GM19372 (cell line): ENCODE results near the gene PRIMA1.

Experiments
- ATAC-seq: cut with Tn5 transposase; IDR thresholded peaks from one replicate; pipeline ENCODE4 v1.9.1; 2021; ENCODE audit warnings: mild to moderate bottlenecking, low read depth, moderate library complexity; ENCODE audit not compliant: unreplicated experiment

PRIMA1 gene, protein sequence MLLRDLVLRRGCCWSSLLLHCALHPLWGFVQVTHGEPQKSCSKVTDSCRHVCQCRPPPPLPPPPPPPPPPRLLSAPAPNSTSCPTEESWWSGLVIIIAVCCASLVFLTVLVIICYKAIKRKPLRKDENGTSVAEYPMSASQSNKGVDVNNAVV

DNA sequence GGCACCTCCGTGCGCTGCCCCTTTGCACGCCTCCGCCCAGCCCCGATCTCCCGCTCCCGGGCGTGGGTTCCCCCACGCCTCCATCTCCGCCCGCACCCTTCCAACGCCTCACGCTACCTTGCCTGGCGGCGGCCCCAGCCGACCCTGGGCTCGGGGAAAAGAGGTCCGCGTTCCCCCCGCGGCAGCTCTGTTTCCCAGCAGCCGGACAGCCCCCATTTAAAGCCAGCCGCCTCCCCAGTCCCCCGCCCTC, at the start of gene PRIMA1:
TSS of gene PRIMA1 (minus strand) at position 193 of the 250 bp plus-strand sequence. CDS start 767 bp downstream, outside the sequence.
- no peak for ATAC-seq

DNA sequence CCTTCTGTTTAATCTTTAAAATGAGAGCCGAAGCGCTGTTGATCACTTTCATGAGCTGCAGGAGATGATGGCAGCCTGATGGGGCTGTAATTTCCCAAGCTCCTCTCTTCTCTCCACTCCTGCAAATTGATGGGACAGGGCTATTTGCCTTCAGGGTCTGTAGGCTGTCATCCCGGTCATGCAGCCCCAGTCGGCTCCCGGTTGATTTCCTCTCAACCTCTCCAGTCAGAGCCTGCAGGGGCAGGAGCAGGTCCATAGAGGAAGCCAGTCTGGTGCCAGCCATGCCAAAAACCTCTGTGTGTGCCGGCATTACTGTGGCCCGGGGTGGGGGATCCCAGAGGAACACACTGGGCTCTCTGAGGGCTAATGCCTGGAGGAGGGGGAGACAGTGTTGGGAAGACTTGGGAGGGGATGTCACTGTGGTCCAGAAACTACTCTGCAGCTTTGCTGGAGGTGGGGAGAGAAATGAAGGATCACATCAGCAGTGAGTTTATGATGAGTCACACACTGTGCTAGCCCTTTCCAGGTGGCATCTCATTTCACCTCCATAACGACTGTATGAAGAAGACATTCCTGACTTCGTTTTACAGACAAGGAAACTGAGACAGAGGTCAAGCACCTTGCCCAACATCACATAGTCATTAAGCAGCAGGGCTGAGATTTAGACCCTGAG, 46.5 kb upstream of the PRIMA1 start:
- ATAC-seq: no peak

DNA sequence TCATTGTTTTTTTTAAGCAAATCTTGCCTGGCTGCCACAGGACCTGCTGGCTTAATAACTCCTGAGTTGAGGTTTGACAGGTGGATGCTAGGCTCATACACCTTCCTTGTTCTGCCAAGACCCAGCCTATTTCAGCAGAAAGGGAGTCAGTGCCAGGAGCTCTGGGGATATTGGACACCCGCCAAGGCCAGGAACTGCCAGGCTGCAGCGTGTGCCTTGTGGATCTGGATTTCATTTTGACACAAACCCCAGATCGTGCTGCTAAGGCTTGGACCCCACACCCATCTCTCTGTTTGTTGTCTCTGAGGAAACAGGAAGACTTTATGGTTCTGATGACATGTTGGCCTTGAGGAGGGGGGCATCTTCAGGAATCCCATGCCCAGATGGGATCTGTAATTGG, 44.4 kb upstream of the PRIMA1 start:
- ATAC-seq: no peak

DNA sequence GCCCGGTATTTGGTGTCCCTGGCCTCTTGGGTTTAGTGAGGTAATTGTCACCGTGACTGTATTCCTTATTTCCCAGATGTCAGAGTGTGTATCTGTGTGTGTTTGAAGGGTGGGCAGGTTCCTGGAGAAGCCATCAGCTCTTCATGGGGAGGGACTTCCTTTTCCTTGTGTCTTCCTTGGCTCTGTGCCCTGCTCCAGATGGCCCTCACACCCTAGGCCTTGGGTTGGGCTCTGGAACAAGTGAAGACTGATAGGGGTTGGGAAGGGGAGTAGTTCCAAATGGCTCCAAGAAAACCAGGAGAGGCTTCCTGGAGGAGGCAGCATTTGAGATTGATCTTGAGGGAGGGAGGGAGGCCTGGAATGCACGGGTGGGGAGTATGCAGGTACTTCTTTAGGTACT, 43.8 kb upstream of the PRIMA1 start:
- ATAC-seq: no peak

DNA sequence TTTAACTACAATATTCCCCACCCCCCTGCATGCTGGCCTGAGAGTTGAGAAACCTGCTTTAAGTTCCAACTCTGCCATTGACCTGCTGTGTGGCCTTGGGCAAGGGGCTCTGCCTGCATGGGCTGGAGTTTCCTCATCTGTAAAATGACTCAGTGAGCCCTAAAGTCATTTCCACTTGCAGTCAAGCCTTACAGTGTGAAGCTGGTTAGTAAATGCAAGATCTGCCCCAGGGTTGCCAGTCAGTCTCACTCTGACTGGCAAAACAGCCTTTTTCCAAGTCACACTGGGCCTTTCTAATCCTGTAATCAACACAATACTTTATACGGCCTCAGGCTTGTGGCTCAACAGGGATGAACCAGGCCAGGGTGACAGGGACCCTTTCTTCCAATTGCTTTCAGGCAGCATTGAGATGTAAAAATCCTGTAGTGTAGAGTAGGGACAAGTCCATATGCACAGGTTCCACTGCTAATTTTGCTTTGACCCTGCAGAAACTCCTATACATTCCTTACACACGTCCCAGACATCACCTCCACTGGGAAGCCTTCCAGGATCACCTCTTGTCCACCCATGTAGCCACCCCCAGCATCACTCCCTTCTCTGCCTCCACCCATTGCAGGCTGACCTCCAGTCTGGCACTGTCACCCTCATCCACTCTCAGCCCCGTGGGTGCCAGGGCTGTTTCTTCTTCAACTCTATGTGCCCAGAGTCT, 42.6 kb upstream of the PRIMA1 start:
- ATAC-seq: no peak

DNA sequence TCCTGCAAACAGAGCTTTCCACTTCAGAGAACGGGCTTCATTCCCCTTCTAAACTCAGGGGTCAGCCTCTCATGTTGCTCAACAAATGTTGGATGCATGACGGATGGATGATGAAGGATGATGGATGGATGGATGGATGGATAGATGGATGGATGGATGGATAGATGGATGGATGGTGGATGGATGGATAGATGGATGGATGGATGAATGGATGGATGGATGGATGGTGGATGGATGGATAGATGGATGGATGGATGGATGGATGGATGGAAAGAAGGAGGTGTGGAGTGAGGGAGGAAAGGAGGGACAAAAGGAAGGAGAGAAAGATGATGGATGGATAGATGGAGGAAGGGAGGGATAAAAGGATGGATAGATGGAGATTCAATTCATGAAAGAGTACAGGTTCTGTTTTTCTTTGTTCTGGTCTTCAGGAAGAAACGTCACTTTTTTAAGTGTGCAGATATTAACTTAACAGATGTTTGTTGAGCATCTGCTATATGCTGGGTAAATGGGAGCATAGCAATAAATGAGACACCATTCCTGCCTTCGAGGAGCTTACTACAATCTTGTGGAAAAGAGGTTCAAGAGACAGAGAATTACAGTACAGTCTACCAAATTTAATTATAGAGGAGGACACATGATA, 41.7 kb upstream of the PRIMA1 start:
- ATAC-seq: no peak

DNA sequence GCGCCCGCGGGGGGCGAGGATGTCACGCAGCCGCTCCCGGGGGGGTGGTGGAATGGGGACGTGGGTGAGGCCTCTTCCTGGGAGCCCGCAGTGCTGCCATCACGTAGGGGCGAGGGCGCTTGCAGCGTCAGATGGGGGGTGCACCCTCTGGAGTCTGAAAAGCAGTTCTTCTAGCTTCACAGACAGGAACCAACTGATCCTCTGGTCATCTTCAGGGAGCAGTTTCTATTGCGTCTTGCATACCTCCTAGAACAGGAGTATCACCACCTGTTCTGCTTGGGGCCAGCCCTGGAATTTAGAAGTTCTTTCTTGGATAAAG, 36.9 kb upstream of the PRIMA1 start:
- ATAC-seq: no peak

DNA sequence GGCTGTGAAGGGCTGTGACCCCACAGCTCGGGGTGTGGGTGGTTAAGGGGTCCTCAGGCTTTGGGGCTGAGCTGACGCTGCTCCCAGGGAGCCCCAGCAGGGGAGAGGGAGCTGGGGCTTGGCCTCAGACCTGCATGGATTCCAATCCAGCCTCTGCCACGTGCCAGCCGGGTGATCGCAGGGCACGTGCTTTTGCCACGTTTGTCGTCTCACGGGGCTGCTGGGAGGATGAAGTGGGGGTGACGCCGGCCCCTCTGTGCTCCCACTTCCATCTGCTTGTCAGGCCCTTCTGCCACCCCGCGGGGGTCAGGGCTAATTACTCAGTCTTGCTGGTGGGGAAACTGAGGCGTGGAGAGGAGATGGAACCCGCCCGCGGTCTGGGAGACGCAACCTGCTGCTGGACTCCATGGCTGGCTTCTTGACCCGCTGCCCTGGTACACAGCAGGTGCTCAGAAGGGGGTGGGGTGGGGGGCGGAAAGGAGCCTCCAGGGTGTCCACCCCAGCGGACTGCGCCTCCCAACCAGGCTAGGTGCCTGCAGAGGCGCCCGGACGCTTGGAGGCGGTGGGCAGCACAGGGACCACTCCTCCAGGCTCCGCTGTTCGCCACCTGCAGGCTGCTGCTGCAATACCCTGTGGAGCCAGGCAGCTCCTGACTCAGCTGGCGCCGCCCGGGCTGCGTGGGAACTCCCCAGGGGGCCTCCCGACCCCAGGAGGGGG, 36.4 kb upstream of the PRIMA1 start:
- ATAC-seq: no peak

DNA sequence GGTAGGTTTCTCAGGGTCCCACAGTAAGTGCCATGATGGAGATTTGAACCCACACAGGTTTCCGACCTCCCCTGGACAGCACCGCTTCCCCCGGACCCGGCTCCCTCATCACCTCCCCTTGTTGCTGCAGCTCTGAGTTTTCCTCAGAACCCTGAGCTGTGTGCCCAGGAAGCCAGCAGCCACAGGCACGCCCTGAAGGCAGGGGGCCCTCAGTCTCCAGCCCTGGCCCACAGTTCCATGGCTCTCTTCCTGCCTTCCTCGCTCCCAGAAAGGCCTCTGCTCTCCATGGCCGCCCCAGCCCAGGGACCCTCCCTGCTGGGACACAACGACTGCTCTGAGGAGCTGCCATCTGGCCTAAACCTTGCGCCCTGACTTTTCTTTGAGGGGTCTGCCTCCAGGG, 35.8 kb upstream of the PRIMA1 start:
- no peak for ATAC-seq

DNA sequence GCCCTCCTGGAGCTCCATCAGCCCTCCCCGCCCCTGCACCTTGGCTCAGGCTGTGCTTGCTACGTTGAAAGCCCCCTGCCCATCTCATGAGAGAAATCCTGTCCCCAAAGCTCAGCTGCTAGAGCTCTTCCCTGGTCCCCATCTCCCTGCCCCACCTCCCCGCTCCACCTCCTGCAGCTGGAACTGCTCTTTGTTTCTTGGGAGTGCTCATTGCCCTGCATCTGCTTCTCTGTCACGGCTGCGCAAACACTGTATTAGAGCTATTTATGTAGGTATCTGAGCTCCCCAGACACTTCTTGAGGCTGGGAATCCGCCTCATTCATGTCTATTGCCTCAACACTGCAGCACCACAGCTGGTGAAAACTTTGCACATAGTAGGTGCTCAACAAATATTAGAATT, 32.8 kb upstream of the PRIMA1 start:
- no peak for ATAC-seq

DNA sequence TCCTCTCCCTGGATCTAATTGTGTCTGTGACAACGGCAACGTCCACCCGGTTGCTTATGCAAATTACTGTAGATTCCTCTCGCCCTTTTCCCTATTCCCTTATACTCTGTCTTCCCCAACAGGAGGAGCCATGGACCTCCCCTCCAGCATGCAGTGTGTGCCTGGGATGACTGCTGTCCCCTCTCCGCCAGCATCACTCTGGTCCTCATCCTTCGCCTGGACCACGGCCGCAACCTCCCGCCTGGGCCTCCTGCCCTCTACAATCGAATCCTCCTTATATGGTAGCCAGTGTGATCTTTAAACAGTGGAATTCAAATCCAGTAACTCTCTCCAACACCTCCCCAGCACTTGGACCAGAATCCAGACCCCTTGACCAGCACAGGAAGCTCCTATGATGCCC, 30.6 kb upstream of the PRIMA1 start:
- ATAC-seq: no peak

DNA sequence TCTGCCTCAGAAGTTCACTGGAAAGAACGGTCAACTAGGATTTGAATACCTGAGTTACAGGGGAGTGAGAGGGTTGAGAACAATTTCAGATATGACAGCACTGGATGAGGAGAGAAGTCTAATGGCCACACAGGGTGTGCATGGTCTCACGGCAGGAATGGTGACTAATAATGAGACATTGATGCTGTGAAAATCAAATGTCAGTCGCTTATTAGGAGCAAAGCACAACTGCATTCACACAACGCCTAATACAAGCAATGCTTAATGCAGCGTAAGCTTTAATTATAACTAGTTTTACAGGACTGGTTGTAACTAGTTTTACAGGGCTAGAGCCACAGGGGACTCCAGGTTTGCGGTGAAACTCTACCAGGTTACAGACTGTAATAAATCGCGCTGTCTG, 23.4 kb upstream of the PRIMA1 start:
- no peak for ATAC-seq

DNA sequence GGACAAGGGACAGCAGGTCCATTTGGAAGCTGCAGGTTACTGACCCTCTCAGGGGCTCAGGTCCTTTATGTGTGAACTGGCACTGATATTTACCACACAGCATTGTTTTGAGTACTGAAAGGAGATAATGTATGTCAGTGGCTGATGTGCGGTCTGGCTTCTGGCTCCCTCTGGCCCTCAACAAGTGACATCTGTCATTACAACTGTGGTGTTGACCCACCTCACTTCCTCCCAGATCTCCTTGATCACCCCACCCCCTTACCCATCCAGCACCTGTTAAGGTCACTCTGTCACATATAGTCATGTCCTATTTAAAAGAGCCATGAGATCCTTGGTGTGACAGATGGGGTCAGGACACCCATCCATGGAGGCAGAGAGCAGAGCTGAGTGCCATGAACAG, 22.7 kb upstream of the PRIMA1 start:
- no peak for ATAC-seq

DNA sequence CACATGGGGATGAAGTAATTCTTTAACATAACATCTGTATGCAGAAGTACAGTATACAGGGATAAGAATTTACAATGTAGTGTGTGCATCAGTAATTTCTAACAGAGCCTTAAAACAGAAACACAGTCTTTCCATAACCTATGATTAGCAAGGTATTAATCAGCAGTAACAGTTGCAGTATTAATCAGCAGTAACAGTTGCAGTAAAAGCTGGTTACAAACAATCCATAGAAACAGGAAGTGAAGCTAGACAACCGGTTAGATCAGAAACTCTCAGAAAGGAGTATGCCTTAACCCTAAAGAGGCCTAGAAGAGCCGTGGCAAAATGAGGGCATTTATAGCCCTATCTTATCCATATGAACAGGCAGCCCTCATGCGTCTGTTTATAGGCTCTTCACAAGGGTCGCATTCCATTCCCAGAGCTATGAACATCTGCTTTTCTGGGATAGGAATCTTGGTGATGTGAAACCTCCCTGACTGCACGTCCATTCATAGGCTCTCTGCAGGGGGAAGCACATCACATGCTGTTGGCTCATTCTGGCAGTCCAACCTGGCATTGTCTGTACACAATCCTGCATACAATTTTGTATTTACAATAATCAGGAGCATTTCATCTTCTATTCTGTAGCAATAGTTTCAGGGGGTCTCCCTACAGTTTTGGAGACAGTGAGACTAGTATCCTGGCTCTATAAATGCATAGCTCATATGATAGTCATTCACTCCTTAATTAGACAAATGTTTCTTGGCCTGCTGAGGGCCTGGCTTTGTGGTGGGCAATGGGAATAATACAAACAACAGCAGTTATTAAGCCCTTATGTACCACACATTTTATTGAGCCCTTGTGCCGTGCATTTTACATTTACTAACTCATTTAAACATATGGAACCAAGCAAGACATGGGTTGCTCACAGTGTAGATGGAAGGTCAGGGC, 21.5 kb upstream of the PRIMA1 start:
- peak; percentile 71 for ATAC-seq

DNA sequence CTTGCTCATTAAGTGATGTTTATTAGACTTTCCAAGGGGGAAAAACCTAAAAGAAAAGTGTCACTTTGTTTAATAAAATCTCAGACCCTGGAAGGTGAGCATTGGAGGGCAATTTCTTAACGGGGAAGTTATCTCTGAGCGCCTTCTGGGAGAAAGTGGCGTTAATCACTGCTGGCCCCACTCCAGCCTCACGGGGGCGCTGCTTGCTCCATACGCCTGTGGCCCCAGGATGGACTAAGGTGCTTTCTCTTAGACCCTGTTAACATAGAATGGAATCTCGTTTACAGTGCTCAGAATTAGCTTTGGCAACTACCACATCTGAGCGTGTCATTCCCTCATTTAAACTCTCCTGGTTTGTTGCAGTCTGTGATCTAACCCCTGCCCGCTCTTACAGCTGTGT, 16.4 kb upstream of the PRIMA1 start:
- ATAC-seq: no peak

DNA sequence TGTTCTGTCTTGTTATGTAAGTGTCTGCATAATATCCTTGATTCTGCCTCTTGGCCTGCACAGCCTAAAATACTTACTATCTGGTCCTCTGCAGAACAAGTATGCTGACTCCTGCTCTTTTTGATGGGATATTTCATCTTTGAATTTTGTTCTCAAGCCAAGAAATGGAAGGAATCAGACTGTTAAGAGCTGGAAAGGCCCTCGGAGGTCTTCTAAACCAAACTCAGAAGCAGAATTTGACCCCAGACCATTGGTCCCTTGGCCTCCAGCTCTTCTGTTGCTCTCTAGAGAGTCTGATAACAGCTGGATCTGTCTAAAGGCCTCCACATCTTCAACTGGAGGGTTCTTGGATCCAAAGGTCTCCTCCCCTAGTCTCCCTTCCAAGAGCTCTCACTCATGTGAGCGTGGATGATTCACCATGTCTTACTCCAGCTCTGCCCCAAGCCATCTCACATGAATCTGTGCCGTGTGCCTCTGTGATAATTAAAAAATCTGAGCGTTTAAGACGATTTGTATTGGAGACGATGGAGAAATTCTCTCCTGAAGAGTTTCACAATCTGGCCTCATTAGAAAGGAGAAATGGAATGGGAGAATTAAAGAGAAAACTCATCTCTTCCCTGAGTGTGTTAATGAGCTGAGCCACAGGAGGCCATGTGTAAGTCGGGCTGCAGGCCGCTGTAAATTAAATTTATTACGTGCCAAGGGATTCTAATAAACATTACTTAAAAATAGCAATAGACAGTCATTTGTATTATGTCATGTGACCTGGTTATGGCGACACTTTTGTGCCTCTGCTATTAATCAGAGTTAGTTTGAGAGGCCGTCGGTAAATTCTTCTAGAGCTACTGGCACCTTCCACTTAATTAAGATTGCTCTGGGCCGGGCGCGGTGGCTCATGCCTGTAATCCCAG, 15.4 kb upstream of the PRIMA1 start:
- no peak for ATAC-seq

DNA sequence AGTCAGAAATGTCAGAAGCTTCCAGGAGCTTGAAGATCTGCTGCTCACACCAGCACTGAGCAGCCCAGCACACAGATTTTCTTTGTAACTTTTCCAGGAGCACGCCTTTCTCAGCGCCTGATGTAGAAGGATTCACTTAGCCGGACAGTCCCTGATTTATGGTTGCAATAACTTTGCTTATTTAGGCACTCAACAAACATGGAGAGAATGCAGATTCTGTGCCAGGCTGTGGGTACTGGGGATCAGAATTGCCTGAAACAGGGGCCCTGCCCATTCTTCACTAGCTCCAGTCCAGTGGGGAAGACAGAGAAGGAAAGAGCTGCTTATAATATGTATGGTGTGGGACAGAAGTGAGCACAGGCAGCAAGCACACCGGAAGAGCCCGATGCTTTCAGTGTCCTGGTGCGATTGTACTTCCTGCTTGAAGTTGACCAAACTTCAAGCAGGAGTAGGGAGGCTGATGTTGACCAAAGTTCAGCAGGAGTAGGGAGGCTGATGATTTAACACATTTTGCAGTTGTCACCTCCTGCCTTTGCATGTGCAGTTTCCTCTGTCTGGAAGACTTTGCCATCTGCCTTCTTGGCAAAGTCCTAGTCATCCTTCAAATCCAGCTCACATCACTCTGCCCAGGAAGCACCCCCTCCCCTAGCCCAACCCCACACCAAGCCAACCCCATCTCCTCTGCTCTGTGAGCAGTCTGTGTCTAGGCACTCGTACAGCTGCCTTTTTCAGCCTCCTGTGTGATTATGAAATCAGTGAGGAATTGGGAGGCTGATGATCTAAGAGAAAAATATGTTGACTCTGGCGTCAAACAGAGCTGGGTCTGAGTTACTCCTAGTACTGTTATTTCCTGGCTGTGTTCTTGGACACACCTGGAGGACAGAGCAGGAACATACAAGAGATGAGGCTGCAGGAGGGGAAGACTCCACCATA, 12.0 kb upstream of the PRIMA1 start:
- no peak for ATAC-seq

DNA sequence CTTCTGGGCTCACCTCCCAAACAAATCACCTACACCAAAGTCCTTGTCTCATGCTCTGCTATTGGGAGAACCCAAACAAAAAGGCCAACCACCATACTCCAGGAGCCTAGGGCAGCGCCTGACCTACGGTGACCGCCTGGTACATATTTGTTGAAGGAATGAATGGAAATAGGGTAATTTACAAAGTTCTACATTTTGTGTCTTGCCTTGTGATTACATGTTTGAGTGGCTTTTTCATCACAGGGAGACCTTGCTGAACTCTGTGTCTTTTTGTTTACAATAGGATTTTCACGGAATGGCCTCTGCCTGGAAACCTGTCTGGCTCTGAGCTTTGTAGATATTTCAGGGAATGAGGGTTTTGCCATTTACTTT, 11.3 kb upstream of the PRIMA1 start:
- no peak for ATAC-seq
